SK-N-SH (cell line): Measurements from ENCODE around the gene TBK1. TPM values are rescaled to one million over a fixed set of nuclear protein-coding genes. Genes with fewer than 3 reads are reported as not detected.

Source experiments
- CTCF ChIA-PET: fragments of 300-600, 350-600 bp; formaldehyde crosslinking; extraction: SDS; loops from one replicate; lab custom pipeline; 2021; lab: Yijun Ruan, JAX
- POLR2A ChIA-PET: fragments of 350-600 bp; sonication (Branson Sonifier 250); formaldehyde crosslinking; extraction: SDS; loops from one replicate; lab custom pipeline; 2020; ENCODE audit warnings: antibody characterized with exemption, inconsistent platforms; lab: Yijun Ruan, JAX
- DNase-seq: peaks from one replicate; pipeline ENCODE4 v3.0.0; 2012
- H2AFZ ChIP-seq: fragments of 200-600 bp; sonication (generic); 2 replicates; pipeline ENCODE4 v1.8.1; 2016; ENCODE audit warnings: antibody characterized with exemption, mild to moderate bottlenecking, low read depth
- H3F3A ChIP-seq: fragments of 200-600 bp; sonication (generic); replicated peaks from 2 replicates; pipeline ENCODE3; 2016; ENCODE audit warnings: antibody characterized with exemption, mild to moderate bottlenecking; ENCODE audit not compliant: insufficient read depth
- H3K27ac ChIP-seq, 2 experiments: fragments of 200-500 bp in 1 of 2; fragments of 200-600 bp in 1 of 2; sonication (Bioruptor generic) in 1 of 2; sonication (generic), shearing (Covaris generic) in 1 of 2; 2 replicates each; pipeline versions ENCODE4 v1.5.1 to v1.6.1; 2014 to 2016; ENCODE audit warnings: low read depth in 2 of 2, inconsistent platforms in 1 of 2, low read length in 1 of 2, mild to moderate bottlenecking in 1 of 2, mixed read lengths in 1 of 2
- H3K27me3 ChIP-seq: fragments of 200-600 bp; sonication (generic), shearing (Covaris generic); 2 replicates; pipeline ENCODE4 v1.6.1; 2016; ENCODE audit warnings: mixed run types; ENCODE audit not compliant: insufficient read depth
- H3K36me3 ChIP-seq, 2 experiments: fragments of 200-500 bp in 1 of 2; fragments of 200-600 bp in 1 of 2; sonication (Bioruptor generic) in 1 of 2; sonication (generic) in 1 of 2; replicated peaks in 1 of 2; 2 replicates each; pipeline versions ENCODE3 to v1.5.1; 2014 to 2016; ENCODE audit warnings: low read length in 1 of 2, mild to moderate bottlenecking in 1 of 2; ENCODE audit not compliant: insufficient read depth in 2 of 2, control insufficient read depth in 1 of 2
- H3K4me1 ChIP-seq, 2 experiments: fragments of 200-500 bp in 1 of 2; fragments of 200-600 bp in 1 of 2; sonication (Bioruptor generic) in 1 of 2; sonication (generic), shearing (Covaris generic) in 1 of 2; 2 replicates each; pipeline versions ENCODE4 v1.5.1 to v1.6.1; 2014 to 2016; ENCODE audit warnings: low read depth in 1 of 2, low read length in 1 of 2, mixed run types in 1 of 2; ENCODE audit not compliant: insufficient read depth in 2 of 2, control insufficient read depth in 1 of 2
- H3K4me2 ChIP-seq: fragments of 200-600 bp; sonication (generic), shearing (Covaris generic); 2 replicates; pipeline ENCODE4 v1.6.1; 2017; ENCODE audit warnings: mixed run types
- H3K4me3 ChIP-seq, 2 experiments: fragments of 200-500 bp in 1 of 2; fragments of 200-600 bp in 1 of 2; sonication (Bioruptor generic) in 1 of 2; sonication (generic), shearing (Covaris generic) in 1 of 2; 2 replicates each; pipeline versions ENCODE4 v1.5.1 to v1.8.1; 2014 to 2016; ENCODE audit warnings: low read depth in 2 of 2, inconsistent platforms in 1 of 2, low read length in 1 of 2, mild to moderate bottlenecking in 1 of 2, mixed read lengths in 1 of 2, moderate library complexity in 1 of 2
- H3K79me2 ChIP-seq: fragments of 200-600 bp; sonication (generic); 2 replicates; pipeline ENCODE4 v1.8.1; 2017; ENCODE audit warnings: mild to moderate bottlenecking; ENCODE audit not compliant: insufficient read depth
- H3K9ac ChIP-seq: fragments of 200-600 bp; sonication (generic); 2 replicates; pipeline ENCODE4 v1.6.1; 2017; ENCODE audit warnings: mixed run types
- H3K9me2 ChIP-seq: fragments of 200-600 bp; sonication (generic); 2 replicates; pipeline ENCODE4 v1.6.1; 2017; ENCODE audit warnings: mixed run types
- H3K9me3 ChIP-seq: fragments of 200-600 bp; sonication (generic); 2 replicates; pipeline ENCODE4 v1.6.1; 2017; ENCODE audit warnings: mixed run types, mild to moderate bottlenecking, moderate library complexity
- H4K20me1 ChIP-seq: fragments of 200-600 bp; sonication (generic); 2 replicates; pipeline ENCODE4 v1.6.1; 2017; ENCODE audit warnings: mild to moderate bottlenecking, mixed run types; ENCODE audit not compliant: insufficient read depth
- CHD2 ChIP-seq: fragments of 150-350 bp; IDR thresholded peaks from 2 replicates; pipeline ENCODE4 v1.6.1; 2018; ENCODE audit warnings: low read length; ENCODE audit not compliant: partially characterized antibody
- ELF1 ChIP-seq: IDR thresholded peaks from 2 replicates; pipeline ENCODE4 v1.4.0; 2012
- FOSL2 ChIP-seq: IDR thresholded peaks from 2 replicates; pipeline ENCODE4 v1.4.0; 2012; ENCODE audit warnings: low read depth, mild to moderate bottlenecking, moderate library complexity, borderline replicate concordance
- GATA2 ChIP-seq: sonication (generic); formaldehyde crosslinking; IDR thresholded peaks from 2 replicates; pipeline ENCODE4 v1.5.0; 2020; ENCODE audit warnings: mild to moderate bottlenecking, missing genetic modification reagents
- JUND ChIP-seq: IDR thresholded peaks from 2 replicates; pipeline ENCODE4 v1.4.0; 2012
- MEF2A ChIP-seq: IDR thresholded peaks from 2 replicates; pipeline ENCODE4 v1.4.0; 2012; ENCODE audit warnings: low read depth, borderline replicate concordance
- NFIC ChIP-seq: IDR thresholded peaks from 2 replicates; pipeline ENCODE4 v1.4.0; 2012; ENCODE audit warnings: borderline replicate concordance
- POLR2AphosphoS5 ChIP-seq: IDR thresholded peaks from 2 replicates; pipeline ENCODE4 v1.6.1; 2012; ENCODE audit warnings: low read depth, low read length
- RCOR1 ChIP-seq: fragments of 150-350 bp; IDR thresholded peaks from 2 replicates; pipeline ENCODE4 v1.6.1; 2017; ENCODE audit warnings: antibody characterized with exemption, low read length
- RFX5 ChIP-seq: IDR thresholded peaks from 2 replicates; pipeline ENCODE4 v1.6.1; 2012; ENCODE audit warnings: mild to moderate bottlenecking, improper control_type of control experiment, low read length
- RXRA ChIP-seq: IDR thresholded peaks from 2 replicates; pipeline ENCODE4 v1.4.0; 2012; ENCODE audit warnings: low read depth, mild to moderate bottlenecking, borderline replicate concordance
- SMC3 ChIP-seq: IDR thresholded peaks from 2 replicates; pipeline ENCODE4 v1.6.1; 2012; ENCODE audit warnings: low read depth, low read length, improper control_type of control experiment
- WGBS: methylation state at CpG from one replicate; pipeline ENCODE4 v1.1.6; 2017; ENCODE audit warnings: low lambda C conversion rate; 5-methylcytosine and 5-hydroxymethylcytosine counted together
- polyA plus RNA-seq, 3 experiments: library from polyadenylated mRNA; depleted of rRNA; stranded (reverse); fragments of >200 nt; gene quantifications; 2 replicates each; pipeline ENCODE4 v1.2.3, GENCODE V29; 2012
- TF ChIP-seq, protein P1 (sequence below): IDR thresholded peaks from 2 replicates; pipeline ENCODE4 v1.6.1; 2012; ENCODE audit warnings: mild to moderate bottlenecking, low read depth, low read length, moderate library complexity
- TF ChIP-seq, protein P2 (sequence below): IDR thresholded peaks from 2 replicates; pipeline ENCODE4 v1.4.0; 2012; ENCODE audit warnings: low read depth, borderline replicate concordance
- TF ChIP-seq, protein P3 (sequence below): IDR thresholded peaks from 2 replicates; pipeline ENCODE4; 2012
- TF ChIP-seq, protein P4 (sequence below): fragments of 150-350 bp; IDR thresholded peaks from 2 replicates; pipeline ENCODE4 v1.6.1; 2017; ENCODE audit warnings: antibody characterized with exemption, low read length, low read depth, borderline replicate concordance
- TF ChIP-seq, protein P5 (sequence below): IDR thresholded peaks from 2 replicates; pipeline ENCODE4 v1.4.0; 2012; ENCODE audit warnings: low read depth

Gene TBK1
- polyA plus RNA-seq, 1 of the 3 experiments (the other 2 are of a cell fraction): 8.2 TPM

DNA sequence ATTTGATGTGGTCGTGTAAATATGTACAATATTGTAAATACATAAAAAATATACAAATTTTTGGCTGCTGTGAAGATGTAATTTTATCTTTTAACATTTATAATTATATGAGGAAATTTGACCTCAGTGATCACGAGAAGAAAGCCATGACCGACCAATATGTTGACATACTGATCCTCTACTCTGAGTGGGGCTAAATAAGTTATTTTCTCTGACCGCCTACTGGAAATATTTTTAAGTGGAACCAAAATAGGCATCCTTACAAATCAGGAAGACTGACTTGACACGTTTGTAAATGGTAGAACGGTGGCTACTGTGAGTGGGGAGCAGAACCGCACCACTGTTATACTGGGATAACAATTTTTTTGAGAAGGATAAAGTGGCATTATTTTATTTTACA is 49.6 kb downstream of the TBK1 start (continued):
- TF ChIP-seq SMC3: no peak
- no peak for TF ChIP-seq FOSL2
- TF ChIP-seq, protein P1, sequence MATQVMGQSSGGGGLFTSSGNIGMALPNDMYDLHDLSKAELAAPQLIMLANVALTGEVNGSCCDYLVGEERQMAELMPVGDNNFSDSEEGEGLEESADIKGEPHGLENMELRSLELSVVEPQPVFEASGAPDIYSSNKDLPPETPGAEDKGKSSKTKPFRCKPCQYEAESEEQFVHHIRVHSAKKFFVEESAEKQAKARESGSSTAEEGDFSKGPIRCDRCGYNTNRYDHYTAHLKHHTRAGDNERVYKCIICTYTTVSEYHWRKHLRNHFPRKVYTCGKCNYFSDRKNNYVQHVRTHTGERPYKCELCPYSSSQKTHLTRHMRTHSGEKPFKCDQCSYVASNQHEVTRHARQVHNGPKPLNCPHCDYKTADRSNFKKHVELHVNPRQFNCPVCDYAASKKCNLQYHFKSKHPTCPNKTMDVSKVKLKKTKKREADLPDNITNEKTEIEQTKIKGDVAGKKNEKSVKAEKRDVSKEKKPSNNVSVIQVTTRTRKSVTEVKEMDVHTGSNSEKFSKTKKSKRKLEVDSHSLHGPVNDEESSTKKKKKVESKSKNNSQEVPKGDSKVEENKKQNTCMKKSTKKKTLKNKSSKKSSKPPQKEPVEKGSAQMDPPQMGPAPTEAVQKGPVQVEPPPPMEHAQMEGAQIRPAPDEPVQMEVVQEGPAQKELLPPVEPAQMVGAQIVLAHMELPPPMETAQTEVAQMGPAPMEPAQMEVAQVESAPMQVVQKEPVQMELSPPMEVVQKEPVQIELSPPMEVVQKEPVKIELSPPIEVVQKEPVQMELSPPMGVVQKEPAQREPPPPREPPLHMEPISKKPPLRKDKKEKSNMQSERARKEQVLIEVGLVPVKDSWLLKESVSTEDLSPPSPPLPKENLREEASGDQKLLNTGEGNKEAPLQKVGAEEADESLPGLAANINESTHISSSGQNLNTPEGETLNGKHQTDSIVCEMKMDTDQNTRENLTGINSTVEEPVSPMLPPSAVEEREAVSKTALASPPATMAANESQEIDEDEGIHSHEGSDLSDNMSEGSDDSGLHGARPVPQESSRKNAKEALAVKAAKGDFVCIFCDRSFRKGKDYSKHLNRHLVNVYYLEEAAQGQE: no peak

DNA sequence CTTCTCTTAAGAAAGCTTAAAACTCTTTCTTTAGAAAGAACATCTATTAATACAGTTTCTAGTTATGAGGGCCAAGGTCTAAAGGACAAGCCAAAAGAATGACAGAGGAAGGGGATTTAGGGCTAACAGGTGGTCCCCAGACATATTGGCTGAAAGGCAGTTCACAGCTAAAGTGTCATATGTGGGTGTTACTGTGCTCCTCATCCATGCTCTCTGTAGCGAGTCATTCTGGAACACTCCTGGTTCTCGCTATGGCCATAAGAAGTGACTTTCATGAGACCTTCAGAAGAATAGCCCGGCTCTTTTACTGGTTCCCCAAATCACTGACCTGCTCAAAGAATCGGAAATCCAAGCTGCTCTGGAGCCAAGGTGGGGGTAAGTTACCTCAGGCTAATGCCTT is 55.0 kb downstream of the TBK1 start:
- no peaks in the 10 kb centered on the region for H4K20me1 ChIP-seq
- no peak overlapping the region for H3K27ac ChIP-seq
- POLR2A ChIA-PET: no interaction called here
- H3K4me2 ChIP-seq: no peak overlapping the region
- DNase-seq: no peak
- no peak overlapping the region for H3K9ac ChIP-seq
- TF ChIP-seq RCOR1 (no peak), POLR2AphosphoS5 (no peak)
- H3K9me3 ChIP-seq: no peaks in the 10 kb centered on the region
- no peaks in the 10 kb centered on the region for H3K27me3 ChIP-seq
- peaks cover 3% of the 10 kb centered on the region for H3F3A ChIP-seq
- H3K79me2 ChIP-seq: no peaks in the 10 kb centered on the region
- no peak overlapping the region for H3K4me3 ChIP-seq
- CTCF ChIA-PET: interaction anchor here (2.0 kb wide), 1 partner anchor 11 kb away, joined by 4 read pairs; no protein-coding TSS in a partner anchor
- H3K36me3 ChIP-seq: peaks cover 1 to 13% of the 10 kb centered on the region in 2 experiments
- H2AFZ ChIP-seq: no peak overlapping the region
- no peaks in the 10 kb centered on the region for H3K9me2 ChIP-seq
- 98% methylated on average over 4 of the region's 4 CpGs for WGBS
- no peaks in the 10 kb centered on the region; a peak in 1 of 4 replicates for H3K4me1 ChIP-seq

DNA sequence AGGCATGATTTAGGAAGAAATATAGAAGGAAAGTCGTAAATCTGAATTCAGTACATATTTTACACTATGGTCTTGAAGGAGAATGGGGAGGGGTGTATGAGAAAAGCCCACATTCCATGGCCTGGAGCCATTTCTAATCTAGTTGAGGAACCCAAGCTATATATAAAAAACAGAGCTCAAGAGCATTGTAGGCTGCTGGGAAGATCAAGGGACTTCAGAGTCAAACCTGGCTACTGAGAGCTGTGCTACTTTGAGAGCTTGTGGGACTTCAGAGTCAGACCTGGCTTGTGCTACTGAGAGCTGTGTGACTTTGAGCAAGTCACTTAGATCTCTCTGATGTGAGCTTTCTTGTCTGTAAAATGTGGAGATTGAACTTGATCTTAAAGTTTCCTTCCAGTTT is 58.7 kb downstream of the TBK1 start:
- Histone ChIP-seq H3K4me1 (no peaks in the 10 kb centered on the region; a peak in 1 of 4 replicates), H2AFZ (no peak overlapping the region), H3K4me2 (no peak overlapping the region), H3K79me2 (no peaks in the 10 kb centered on the region), H3K27ac (no peak overlapping the region), H3K36me3 (no peaks in the 10 kb centered on the region), H3K27me3 (no peaks in the 10 kb centered on the region), H3K9ac (no peak overlapping the region), H3K4me3 (no peak overlapping the region), H4K20me1 (no peaks in the 10 kb centered on the region), H3K9me3 (no peaks in the 10 kb centered on the region), H3K9me2 (no peaks in the 10 kb centered on the region), H3F3A (no peaks in the 10 kb centered on the region)
- DNase-seq: no peak
- ChIA-PET POLR2A (no interaction called here), CTCF (interaction anchor here (2.0 kb wide), 1 partner anchor 187 kb away, joined by 5 read pairs; no protein-coding TSS in a partner anchor)
- TF ChIP-seq CHD2: no peak
- TF ChIP-seq, protein P2, sequence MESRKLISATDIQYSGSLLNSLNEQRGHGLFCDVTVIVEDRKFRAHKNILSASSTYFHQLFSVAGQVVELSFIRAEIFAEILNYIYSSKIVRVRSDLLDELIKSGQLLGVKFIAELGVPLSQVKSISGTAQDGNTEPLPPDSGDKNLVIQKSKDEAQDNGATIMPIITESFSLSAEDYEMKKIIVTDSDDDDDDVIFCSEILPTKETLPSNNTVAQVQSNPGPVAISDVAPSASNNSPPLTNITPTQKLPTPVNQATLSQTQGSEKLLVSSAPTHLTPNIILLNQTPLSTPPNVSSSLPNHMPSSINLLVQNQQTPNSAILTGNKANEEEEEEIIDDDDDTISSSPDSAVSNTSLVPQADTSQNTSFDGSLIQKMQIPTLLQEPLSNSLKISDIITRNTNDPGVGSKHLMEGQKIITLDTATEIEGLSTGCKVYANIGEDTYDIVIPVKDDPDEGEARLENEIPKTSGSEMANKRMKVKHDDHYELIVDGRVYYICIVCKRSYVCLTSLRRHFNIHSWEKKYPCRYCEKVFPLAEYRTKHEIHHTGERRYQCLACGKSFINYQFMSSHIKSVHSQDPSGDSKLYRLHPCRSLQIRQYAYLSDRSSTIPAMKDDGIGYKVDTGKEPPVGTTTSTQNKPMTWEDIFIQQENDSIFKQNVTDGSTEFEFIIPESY: no peak
- TF ChIP-seq MEF2A: no peak
- no peak for TF ChIP-seq FOSL2
- no peak for TF ChIP-seq RXRA
- no peak for TF ChIP-seq GATA2 (CRISPR knock-in tag)
- TF ChIP-seq NFIC: no peak
- no peak for TF ChIP-seq SMC3
- TF ChIP-seq, protein P3, sequence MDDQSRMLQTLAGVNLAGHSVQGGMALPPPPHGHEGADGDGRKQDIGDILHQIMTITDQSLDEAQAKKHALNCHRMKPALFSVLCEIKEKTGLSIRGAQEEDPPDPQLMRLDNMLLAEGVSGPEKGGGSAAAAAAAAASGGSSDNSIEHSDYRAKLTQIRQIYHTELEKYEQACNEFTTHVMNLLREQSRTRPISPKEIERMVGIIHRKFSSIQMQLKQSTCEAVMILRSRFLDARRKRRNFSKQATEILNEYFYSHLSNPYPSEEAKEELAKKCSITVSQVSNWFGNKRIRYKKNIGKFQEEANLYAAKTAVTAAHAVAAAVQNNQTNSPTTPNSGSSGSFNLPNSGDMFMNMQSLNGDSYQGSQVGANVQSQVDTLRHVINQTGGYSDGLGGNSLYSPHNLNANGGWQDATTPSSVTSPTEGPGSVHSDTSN: no peak
- no peak for TF ChIP-seq ELF1
- TF ChIP-seq, protein P4, sequence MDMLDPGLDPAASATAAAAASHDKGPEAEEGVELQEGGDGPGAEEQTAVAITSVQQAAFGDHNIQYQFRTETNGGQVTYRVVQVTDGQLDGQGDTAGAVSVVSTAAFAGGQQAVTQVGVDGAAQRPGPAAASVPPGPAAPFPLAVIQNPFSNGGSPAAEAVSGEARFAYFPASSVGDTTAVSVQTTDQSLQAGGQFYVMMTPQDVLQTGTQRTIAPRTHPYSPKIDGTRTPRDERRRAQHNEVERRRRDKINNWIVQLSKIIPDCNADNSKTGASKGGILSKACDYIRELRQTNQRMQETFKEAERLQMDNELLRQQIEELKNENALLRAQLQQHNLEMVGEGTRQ: no peak
- TF ChIP-seq, protein P5, sequence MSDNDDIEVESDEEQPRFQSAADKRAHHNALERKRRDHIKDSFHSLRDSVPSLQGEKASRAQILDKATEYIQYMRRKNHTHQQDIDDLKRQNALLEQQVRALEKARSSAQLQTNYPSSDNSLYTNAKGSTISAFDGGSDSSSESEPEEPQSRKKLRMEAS: no peak
- no peak for TF ChIP-seq JUND
- no peak for TF ChIP-seq POLR2AphosphoS5
- no peak for TF ChIP-seq RFX5
- WGBS: 79% methylated on average over 1 of the region's 1 CpG
